ENCODE data around the gene TM4SF18. TPM values are rescaled to one million over a fixed set of nuclear protein-coding genes. Genes with fewer than 3 reads are reported as not detected.

TM4SF18 gene
- polyA plus RNA-seq, 1 donor (not counting 4 experiments of a cell fraction or from before 2014, with no cell fraction given): not detected

- Histone ChIP-seq H3K27me3 (ENCODE audit: control insufficient read depth, extremely low read depth, insufficient read depth, low read length) (no peaks in the 10 kb centered on the region), H3K36me3 (ENCODE audit: control insufficient read depth in 2 of 2, extremely low read depth in 1 of 2, insufficient read depth in 2 of 2, low read length in 2 of 2) (peaks cover 6 to 19% of the 10 kb centered on the region in 2 experiments), H3K4me1 (ENCODE audit: control insufficient read depth, extremely low read depth, insufficient read depth, low read length) (peaks cover 62% of the 10 kb centered on the region), H3K79me2 (ENCODE audit: control insufficient read depth, insufficient read depth, low read length) (peaks cover 2% of the 10 kb centered on the region), H3K9me1 (ENCODE audit: control insufficient read depth, extremely low read depth, insufficient read depth, low read length) (no peaks in the 10 kb centered on the region), H3K27ac (ENCODE audit: control insufficient read depth, insufficient read depth, low read length) (peak overlapping the region; percentile 27), H3K4me2 (ENCODE audit: control insufficient read depth, extremely low read depth, insufficient read depth, low read depth, low read length) (no peak overlapping the region), H3K9me3 (ENCODE audit: control insufficient read depth, low read depth, low read length) (no peaks in the 10 kb centered on the region), H2AFZ (ENCODE audit: control insufficient read depth, low read length) (no peak overlapping the region), H3K4me3 (ENCODE audit: control insufficient read depth in 2 of 3, extremely low read depth in 1 of 3, insufficient read depth in 2 of 3, low read depth in 1 of 3, low read length in 3 of 3) (no peak overlapping the region), H3K9ac (ENCODE audit: control insufficient read depth, extremely low read depth, insufficient read depth, low read length) (no peak overlapping the region), H4K20me1 (ENCODE audit: control insufficient read depth, extremely low read depth, insufficient read depth, low read length) (no peaks in the 10 kb centered on the region)
- dilution Hi-C loops (cut with MboI; ENCODE audit: extremely low pct_ligation_motif_present, low sequenced_read_pairs): no loop called here
- no peak for FAIRE-seq
- TF ChIP-seq CTCF (optimal IDR thresholded peaks at IDR 0.05 in 1 of 3, IDR thresholded peaks at IDR 0.05 in 1 of 3, conservative IDR thresholded peaks at IDR 0.05 in 1 of 3; ENCODE audit: extremely low read depth in 1 of 3, insufficient read depth in 2 of 3, low read length in 3 of 3) (no peak), EZH2 (IDR thresholded peaks at IDR 0.05; ENCODE audit: low read length) (no peak)
- DNase-seq (ENCODE audit: low read depth, low spot score): no peak
Observed at GRCh38 chr3:149368674-149369497, 35.5 kb upstream of the TM4SF18 start.

GRCh38 chr3:149368201-149368673 is 34.8 kb upstream of the TM4SF18 start:
- Histone ChIP-seq H3K27me3 (ENCODE audit: control insufficient read depth, extremely low read depth, insufficient read depth, low read length) (no peaks in the 10 kb centered on the region), H2AFZ (ENCODE audit: control insufficient read depth, low read length) (no peak overlapping the region), H4K20me1 (ENCODE audit: control insufficient read depth, extremely low read depth, insufficient read depth, low read length) (no peaks in the 10 kb centered on the region), H3K27ac (ENCODE audit: control insufficient read depth, insufficient read depth, low read length) (peak overlapping the region; percentile 27), H3K79me2 (ENCODE audit: control insufficient read depth, insufficient read depth, low read length) (peaks cover 2% of the 10 kb centered on the region), H3K36me3 (ENCODE audit: control insufficient read depth in 2 of 2, extremely low read depth in 1 of 2, insufficient read depth in 2 of 2, low read length in 2 of 2) (peaks cover 6 to 19% of the 10 kb centered on the region in 2 experiments), H3K9ac (ENCODE audit: control insufficient read depth, extremely low read depth, insufficient read depth, low read length) (no peak overlapping the region), H3K9me3 (ENCODE audit: control insufficient read depth, low read depth, low read length) (no peaks in the 10 kb centered on the region), H3K9me1 (ENCODE audit: control insufficient read depth, extremely low read depth, insufficient read depth, low read length) (no peaks in the 10 kb centered on the region), H3K4me1 (ENCODE audit: control insufficient read depth, extremely low read depth, insufficient read depth, low read length) (peaks cover 58% of the 10 kb centered on the region), H3K4me2 (ENCODE audit: control insufficient read depth, extremely low read depth, insufficient read depth, low read depth, low read length) (no peak overlapping the region), H3K4me3 (ENCODE audit: control insufficient read depth in 2 of 3, extremely low read depth in 1 of 3, insufficient read depth in 2 of 3, low read depth in 1 of 3, low read length in 3 of 3) (no peak overlapping the region)
- TF ChIP-seq CTCF (optimal IDR thresholded peaks at IDR 0.05 in 1 of 3, IDR thresholded peaks at IDR 0.05 in 1 of 3, conservative IDR thresholded peaks at IDR 0.05 in 1 of 3; ENCODE audit: extremely low read depth in 1 of 3, insufficient read depth in 2 of 3, low read length in 3 of 3): peak in 1 of 3 experiments; percentile 17
- no peak for TF ChIP-seq EZH2 (IDR thresholded peaks at IDR 0.05; ENCODE audit: low read length)
- FAIRE-seq: no peak
- dilution Hi-C loops (cut with MboI; ENCODE audit: extremely low pct_ligation_motif_present, low sequenced_read_pairs): no loop called here
- DNase-seq (ENCODE audit: low read depth, low spot score): no peak
